Psoas muscle (tissue), 8 donors: Measurements from ENCODE around the gene DDAH2. TPM values are rescaled to one million over a fixed set of nuclear protein-coding genes. Genes with fewer than 3 reads are reported as not detected.

ENCODE experiments used
- ATAC-seq, 4 donors: fragments of 200-7000 bp; cut with Tn5 transposase; one replicate each; pipeline ENCODE4 v1.9.1; 2020; ENCODE audit warnings: moderate library complexity in 3 of 4, mild to moderate bottlenecking in 2 of 4
- DNase-seq, 2 donors: peaks; one replicate each; pipeline ENCODE4 v3.0.0-alpha.2; 2020
- H3K27ac ChIP-seq: fragments of 200-600 bp; one replicate; pipeline ENCODE4 v1.8.0; 2022
- H3K27me3 ChIP-seq, 3 donors: fragments of 200-600 bp in 1 of 3; one replicate each; pipeline versions ENCODE4 v1.6.1 to v1.8.0; 2013 to 2022; ENCODE audit warnings: low read length in 2 of 3, mild to moderate bottlenecking in 2 of 3, moderate library complexity in 1 of 3; ENCODE audit not compliant: insufficient read depth in 3 of 3
- H3K36me3 ChIP-seq, 2 donors: fragments of 200-600 bp in 1 of 2; one replicate each; pipeline versions ENCODE4 v1.6.1 to v1.8.0; 2013 to 2022; ENCODE audit warnings: low read depth in 1 of 2, mild to moderate bottlenecking in 1 of 2, moderate library complexity in 1 of 2; ENCODE audit not compliant: insufficient read depth in 1 of 2
- H3K4me1 ChIP-seq: fragments of 200-600 bp; one replicate; pipeline ENCODE4 v1.8.0; 2022
- H3K4me3 ChIP-seq: fragments of 200-600 bp; one replicate; pipeline ENCODE4 v1.8.0; 2022; ENCODE audit warnings: mild to moderate bottlenecking
- H3K9me3 ChIP-seq: fragments of 200-600 bp; one replicate; pipeline ENCODE4 v1.8.0; 2022
- CTCF ChIP-seq: fragments of 200-600 bp; IDR thresholded peaks from one replicate; pipeline ENCODE4 v1.8.0; 2022; ENCODE audit warnings: antibody characterized with exemption
- WGBS, 3 donors: extraction: QIAGEN DNeasy Blood & Tissue Kit; methylation state at CpG; one replicate each; pipeline versions ENCODE4 v1.1.6 to v1.1.7; 2013; 5-methylcytosine and 5-hydroxymethylcytosine counted together
- intact Hi-C, 2 donors: fragments of 100-400 bp; cut with DNase I; formaldehyde crosslinking; loops; one replicate each; pipeline versions ENCODE4 v1.11.0 to v1.14.2; 2022
- polyA plus RNA-seq, 3 donors: library from polyadenylated mRNA; stranded (reverse); fragments of 200-250 nt; gene quantifications; one replicate each; pipeline ENCODE4 v1.2.3, GENCODE V29; 2013
- total RNA-seq, 4 donors: library from RNA; stranded (reverse); fragmentation: NEBNext Ultra II Directional in 2 of 4; extraction: Animal tissue kit (Norgen Biotek cat#: 25700) in 2 of 4; gene quantifications; one replicate each; pipeline versions ENCODE4 v1.2.1 to v1.2.4, GENCODE V29; 2021 to 2023
- donor health status: healthy with polysubstance abuse.
- donor health status: DM: no; HTN: no; CAD: no; lungs with moderate emphysema.
- donor health status: Bipolar disorder and iron deficiency.
- donor health status: healthy.
- donor health status: DM: yes; HTN: yes; CAD: no.
- donor health status: DM: no; HTN: no; CAD: no.
- donor health status: DM: no; HTN: no; CAD: no.
- donor health status: DM: yes; HTN: yes; CAD: no.

The DDAH2 gene
- total and polyA plus RNA-seq, 7 donors = 6.3 to 16.2 (median 11.1) TPM

GRCh38 chr6:31700740-31701401 lies 28.2 kb downstream of the DDAH2 start:
- peak overlapping the region; percentile 78 for H3K4me3 ChIP-seq
- peak overlapping the region; percentile 98 for H3K27ac ChIP-seq
- H3K9me3 ChIP-seq = no peaks in the 10 kb centered on the region
- peaks cover 0 to 55% of the 10 kb centered on the region in 2 donors for H3K36me3 ChIP-seq
- H3K4me1 ChIP-seq = peaks cover 32% of the 10 kb centered on the region
- DNase-seq (no peak), ATAC-seq (no peak)
- 85 to 96% (median 89%) methylated on average over 5 of the region's 5 CpGs for WGBS, 3 donors
- intact Hi-C loops = no loop called here
- H3K27me3 ChIP-seq = no peaks in the 10 kb centered on the region
- no peak for TF ChIP-seq CTCF

DNA sequence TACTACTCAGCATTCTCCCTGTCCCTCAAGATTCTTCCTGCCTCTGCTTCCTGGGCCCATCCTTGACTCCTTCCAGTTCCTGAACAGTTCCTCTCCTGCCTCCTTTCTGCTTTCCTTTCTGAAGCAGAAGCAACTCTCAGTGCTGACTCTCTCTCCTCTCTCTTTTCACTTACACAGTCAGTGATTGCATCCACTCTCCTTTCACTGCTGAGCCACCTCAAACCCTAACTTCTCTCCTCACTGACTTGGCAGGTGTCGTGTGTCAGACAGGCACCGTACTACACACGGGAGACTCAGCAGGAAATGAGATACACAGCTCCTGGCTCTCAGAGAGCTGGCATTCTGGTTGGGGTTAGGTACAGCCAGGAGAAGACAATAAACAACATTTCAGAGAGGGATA lies 31.5 kb downstream of the DDAH2 start:
- Histone ChIP-seq H3K9me3 (no peaks in the 10 kb centered on the region), H3K36me3 (peaks cover 0 to 88% of the 10 kb centered on the region in 2 donors), H3K27ac (peak overlapping the region; percentile 25), H3K4me1 (peaks cover 27% of the 10 kb centered on the region), H3K4me3 (no peak overlapping the region), H3K27me3 (no peaks in the 10 kb centered on the region)
- no peak for DNase-seq
- peak in 1 of 4 donors; percentile 20 for ATAC-seq
- no peak for TF ChIP-seq CTCF
- intact Hi-C loops = no loop called here
- 8 to 15% (median 15%) methylated on average over 3 of the region's 3 CpGs for WGBS, 3 donors

GRCh38 chr6:31693535-31693934 lies 35.6 kb downstream of the DDAH2 start:
- H3K4me1 ChIP-seq = peaks cover 7% of the 10 kb centered on the region
- no peak overlapping the region for H3K4me3 ChIP-seq
- H3K36me3 ChIP-seq = peaks cover 12 to 99% of the 10 kb centered on the region in 2 donors
- intact Hi-C loops = no loop called here
- no peak for TF ChIP-seq CTCF
- no peak overlapping the region for H3K27ac ChIP-seq
- WGBS, 3 donors = 88 to 93% (median 89%) methylated on average over 6 of the region's 6 CpGs
- no peaks in the 10 kb centered on the region for H3K27me3 ChIP-seq
- DNase-seq = no peak
- no peaks in the 10 kb centered on the region for H3K9me3 ChIP-seq
- no peak for ATAC-seq

GRCh38 chr6:31692886-31693285 lies 36.2 kb downstream of the DDAH2 start:
- WGBS, 3 donors = 88 to 91% (median 90%) methylated on average over 9 of the region's 9 CpGs

More at GRCh38 chr6:31692886-31693285, 36.2 kb downstream of the DDAH2 start:
- Histone ChIP-seq H3K9me3 (no peaks in the 10 kb centered on the region), H3K4me1 (peaks cover 2% of the 10 kb centered on the region), H3K27me3 (no peaks in the 10 kb centered on the region), H3K36me3 (peaks cover 12 to 99% of the 10 kb centered on the region in 2 donors), H3K27ac (no peak overlapping the region), H3K4me3 (no peak overlapping the region)
- intact Hi-C loops = no loop called here
- no peak for TF ChIP-seq CTCF
- DNase-seq (no peak), ATAC-seq (no peak)
